Panc1 (cell line): ENCODE measurements around the gene ZNF653. TPM values are rescaled to one million over a fixed set of nuclear protein-coding genes. Genes with fewer than 3 reads are reported as not detected.

Experiments
- ATAC-seq: fragments of 200-7000 bp; cut with Tn5 transposase; 2 replicates; pipeline ENCODE4 v1.9.1; 2020; ENCODE audit warnings: mild to moderate bottlenecking, moderate library complexity
- BruUV-seq: library from RNA; stranded (reverse); fragments of 400-500 nt; replicated peaks from 2 replicates; lab custom pipeline; 2021; lab: Mats Ljungman, UMichigan
- CTCF ChIA-PET: fragments of 300-600 bp; sonication (Branson Sonifier 250); formaldehyde crosslinking; loops from one replicate; lab custom pipeline; 2022; ENCODE audit warnings: antibody characterized with exemption; lab: Charles Lee
- POLR2A ChIA-PET: fragments of 300-600 bp; sonication (Branson Sonifier 250); formaldehyde crosslinking; loops from one replicate; lab custom pipeline; 2022; ENCODE audit warnings: antibody characterized with exemption; lab: Charles Lee
- DNase-seq: peaks from one replicate; pipeline ENCODE4 v3.0.0-alpha.2; 2010; ENCODE audit warnings: low read depth, low spot score
- H3K27ac ChIP-seq: 2 replicates; pipeline ENCODE4 v1.5.1; 2011; ENCODE audit warnings: mild to moderate bottlenecking, low read length, inconsistent platforms
- H3K27me3 ChIP-seq: fragments of 200-500 bp; sonication (Bioruptor generic); 2 replicates; pipeline ENCODE4 v1.6.0; 2014; ENCODE audit warnings: low read length, inconsistent platforms; ENCODE audit not compliant: control insufficient read depth, insufficient read depth
- H3K36me3 ChIP-seq: fragments of 200-500 bp; sonication (Bioruptor generic); 2 replicates; pipeline ENCODE4 v1.5.1; 2014; ENCODE audit warnings: inconsistent platforms, mild to moderate bottlenecking, low read length, moderate library complexity; ENCODE audit not compliant: control insufficient read depth, insufficient read depth
- H3K4me1 ChIP-seq: 2 replicates; pipeline ENCODE4 v1.5.1; 2011; ENCODE audit warnings: inconsistent platforms, mild to moderate bottlenecking, low read length, moderate library complexity; ENCODE audit not compliant: control insufficient read depth, insufficient read depth
- H3K4me3 ChIP-seq, 2 experiments: 2 replicates each; pipeline ENCODE4 v1.5.1; 2011 to 2012; ENCODE audit warnings: low read depth in 2 of 2, low read length in 2 of 2, mild to moderate bottlenecking in 2 of 2, inconsistent platforms in 1 of 2, moderate library complexity in 1 of 2
- H3K9me3 ChIP-seq: fragments of 200-500 bp; sonication (Bioruptor generic); 2 replicates; pipeline ENCODE4 v1.5.1; 2014; ENCODE audit warnings: low read depth, mild to moderate bottlenecking, inconsistent platforms, low read length, moderate library complexity; ENCODE audit not compliant: control insufficient read depth, insufficient read depth
- POLR2AphosphoS5 ChIP-seq: IDR thresholded peaks from 2 replicates; pipeline ENCODE4 v1.6.1; 2012; ENCODE audit warnings: mild to moderate bottlenecking, low read depth, low read length, moderate library complexity
- SIN3A ChIP-seq: IDR thresholded peaks from 2 replicates; pipeline ENCODE4 v1.6.1; 2012; ENCODE audit warnings: low read depth, mild to moderate bottlenecking, low read length, moderate library complexity, borderline replicate concordance; ENCODE audit not compliant: insufficient read depth
- TCF7L2 ChIP-seq: IDR thresholded peaks from 2 replicates; pipeline ENCODE4 v1.6.1; 2011; ENCODE audit warnings: mild to moderate bottlenecking, low read depth, low read length, inconsistent platforms
- in situ Hi-C: cut with HindIII; loops from 2 replicates; pipeline ENCODE4 v1.10.0; 2016; ENCODE audit warnings: low sequenced_read_pairs, low pct_unique_long_range_greater_than_20kb
- intact Hi-C: fragments of 100-400 bp; cut with micrococcal nuclease; formaldehyde crosslinking; loops from one replicate; pipeline ENCODE4 v1.10.0; 2022; ENCODE audit not compliant: unreplicated experiment
- total RNA-seq: library from RNA; stranded (reverse); gene quantifications from one replicate; pipeline ENCODE4 v1.2.1, GENCODE V29; 2021; ENCODE audit not compliant: unreplicated experiment
- TF ChIP-seq, protein P1 (sequence below): fragments of 450-650 bp; IDR thresholded peaks from 2 replicates; pipeline ENCODE4 v1.5.1; 2017; ENCODE audit warnings: mild to moderate bottlenecking
- TF ChIP-seq, protein P2 (sequence below), 2 experiments: IDR thresholded peaks; 2 replicates each; pipeline ENCODE4 v1.6.1; 2011 to 2012; ENCODE audit warnings: low read depth in 2 of 2, control low read depth in 1 of 2, low read length in 1 of 2, mild to moderate bottlenecking in 1 of 2, moderate library complexity in 1 of 2; ENCODE audit not compliant: insufficient read depth in 1 of 2

The ZNF653 gene
- total RNA-seq, 1 experiment from 2014 or later: 10.4 TPM

DNA sequence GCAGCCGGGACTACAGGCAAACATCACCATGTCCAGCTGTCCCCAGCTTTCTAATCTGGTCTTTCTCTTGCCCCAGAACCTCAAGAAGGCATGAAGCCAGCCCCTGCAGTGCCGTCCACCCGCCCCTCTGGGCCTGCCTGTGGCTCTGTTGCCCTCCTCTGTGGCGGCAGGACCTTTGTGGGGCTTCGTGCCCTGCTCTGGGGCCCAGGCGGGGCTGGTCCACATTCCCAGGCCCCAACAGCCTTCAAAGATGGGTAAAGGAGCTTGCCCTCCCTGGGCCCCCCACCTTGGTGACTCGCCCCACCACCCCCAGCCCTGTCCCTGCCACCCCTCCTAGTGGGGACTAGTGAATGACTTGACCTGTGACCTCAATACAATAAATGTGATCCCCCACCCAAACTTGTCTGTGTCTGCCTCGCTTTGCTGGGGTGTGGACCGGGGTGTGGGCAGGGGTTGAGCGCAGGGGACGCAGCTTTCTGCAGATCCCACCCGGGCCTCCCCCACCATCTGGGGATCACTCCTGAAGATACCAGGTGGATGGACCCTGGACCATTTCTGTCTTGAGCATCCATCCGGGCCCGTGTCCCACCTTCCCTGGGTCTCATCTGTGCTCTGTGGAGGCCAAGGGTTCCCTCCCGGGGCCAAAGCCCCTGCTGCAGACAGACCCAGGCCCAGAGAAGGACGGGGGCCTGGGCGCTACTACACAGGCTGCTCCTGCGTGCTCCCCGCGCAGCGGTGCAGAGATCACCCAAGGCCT, 54.9 kb downstream of the ZNF653 start:
- H3K27ac ChIP-seq: no peak overlapping the region
- TF ChIP-seq, protein P1, sequence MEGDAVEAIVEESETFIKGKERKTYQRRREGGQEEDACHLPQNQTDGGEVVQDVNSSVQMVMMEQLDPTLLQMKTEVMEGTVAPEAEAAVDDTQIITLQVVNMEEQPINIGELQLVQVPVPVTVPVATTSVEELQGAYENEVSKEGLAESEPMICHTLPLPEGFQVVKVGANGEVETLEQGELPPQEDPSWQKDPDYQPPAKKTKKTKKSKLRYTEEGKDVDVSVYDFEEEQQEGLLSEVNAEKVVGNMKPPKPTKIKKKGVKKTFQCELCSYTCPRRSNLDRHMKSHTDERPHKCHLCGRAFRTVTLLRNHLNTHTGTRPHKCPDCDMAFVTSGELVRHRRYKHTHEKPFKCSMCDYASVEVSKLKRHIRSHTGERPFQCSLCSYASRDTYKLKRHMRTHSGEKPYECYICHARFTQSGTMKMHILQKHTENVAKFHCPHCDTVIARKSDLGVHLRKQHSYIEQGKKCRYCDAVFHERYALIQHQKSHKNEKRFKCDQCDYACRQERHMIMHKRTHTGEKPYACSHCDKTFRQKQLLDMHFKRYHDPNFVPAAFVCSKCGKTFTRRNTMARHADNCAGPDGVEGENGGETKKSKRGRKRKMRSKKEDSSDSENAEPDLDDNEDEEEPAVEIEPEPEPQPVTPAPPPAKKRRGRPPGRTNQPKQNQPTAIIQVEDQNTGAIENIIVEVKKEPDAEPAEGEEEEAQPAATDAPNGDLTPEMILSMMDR: no peak
- TF ChIP-seq TCF7L2 (no peak), SIN3A (no peak)
- TF ChIP-seq, protein P2, sequence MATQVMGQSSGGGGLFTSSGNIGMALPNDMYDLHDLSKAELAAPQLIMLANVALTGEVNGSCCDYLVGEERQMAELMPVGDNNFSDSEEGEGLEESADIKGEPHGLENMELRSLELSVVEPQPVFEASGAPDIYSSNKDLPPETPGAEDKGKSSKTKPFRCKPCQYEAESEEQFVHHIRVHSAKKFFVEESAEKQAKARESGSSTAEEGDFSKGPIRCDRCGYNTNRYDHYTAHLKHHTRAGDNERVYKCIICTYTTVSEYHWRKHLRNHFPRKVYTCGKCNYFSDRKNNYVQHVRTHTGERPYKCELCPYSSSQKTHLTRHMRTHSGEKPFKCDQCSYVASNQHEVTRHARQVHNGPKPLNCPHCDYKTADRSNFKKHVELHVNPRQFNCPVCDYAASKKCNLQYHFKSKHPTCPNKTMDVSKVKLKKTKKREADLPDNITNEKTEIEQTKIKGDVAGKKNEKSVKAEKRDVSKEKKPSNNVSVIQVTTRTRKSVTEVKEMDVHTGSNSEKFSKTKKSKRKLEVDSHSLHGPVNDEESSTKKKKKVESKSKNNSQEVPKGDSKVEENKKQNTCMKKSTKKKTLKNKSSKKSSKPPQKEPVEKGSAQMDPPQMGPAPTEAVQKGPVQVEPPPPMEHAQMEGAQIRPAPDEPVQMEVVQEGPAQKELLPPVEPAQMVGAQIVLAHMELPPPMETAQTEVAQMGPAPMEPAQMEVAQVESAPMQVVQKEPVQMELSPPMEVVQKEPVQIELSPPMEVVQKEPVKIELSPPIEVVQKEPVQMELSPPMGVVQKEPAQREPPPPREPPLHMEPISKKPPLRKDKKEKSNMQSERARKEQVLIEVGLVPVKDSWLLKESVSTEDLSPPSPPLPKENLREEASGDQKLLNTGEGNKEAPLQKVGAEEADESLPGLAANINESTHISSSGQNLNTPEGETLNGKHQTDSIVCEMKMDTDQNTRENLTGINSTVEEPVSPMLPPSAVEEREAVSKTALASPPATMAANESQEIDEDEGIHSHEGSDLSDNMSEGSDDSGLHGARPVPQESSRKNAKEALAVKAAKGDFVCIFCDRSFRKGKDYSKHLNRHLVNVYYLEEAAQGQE (IDR thresholded peaks at IDR 0.05; ENCODE audit: insufficient read depth in 1 of 2, low read depth in 2 of 2, low read length in 1 of 2): no peak
- no peak overlapping the region for H3K4me3 ChIP-seq
- no peak for ATAC-seq
- no peak for DNase-seq
- H3K27me3 ChIP-seq: no peaks in the 10 kb centered on the region
- in situ Hi-C loops (no loop called here), intact Hi-C loops (no loop called here)
- ChIA-PET POLR2A (no interaction called here), CTCF (interaction anchor here (0.6 to 1.1 kb wide), 2 partner anchors 70 to 104 kb away, joined by 3 to 4 read pairs; partner anchors contain the start of gene CCDC159)
- no TSS peak for BruUV-seq
- no peaks in the 10 kb centered on the region for H3K9me3 ChIP-seq
- H3K36me3 ChIP-seq: no peaks in the 10 kb centered on the region; the same call in 1 of the 2 replicates
- H3K4me1 ChIP-seq: no peaks in the 10 kb centered on the region

DNA sequence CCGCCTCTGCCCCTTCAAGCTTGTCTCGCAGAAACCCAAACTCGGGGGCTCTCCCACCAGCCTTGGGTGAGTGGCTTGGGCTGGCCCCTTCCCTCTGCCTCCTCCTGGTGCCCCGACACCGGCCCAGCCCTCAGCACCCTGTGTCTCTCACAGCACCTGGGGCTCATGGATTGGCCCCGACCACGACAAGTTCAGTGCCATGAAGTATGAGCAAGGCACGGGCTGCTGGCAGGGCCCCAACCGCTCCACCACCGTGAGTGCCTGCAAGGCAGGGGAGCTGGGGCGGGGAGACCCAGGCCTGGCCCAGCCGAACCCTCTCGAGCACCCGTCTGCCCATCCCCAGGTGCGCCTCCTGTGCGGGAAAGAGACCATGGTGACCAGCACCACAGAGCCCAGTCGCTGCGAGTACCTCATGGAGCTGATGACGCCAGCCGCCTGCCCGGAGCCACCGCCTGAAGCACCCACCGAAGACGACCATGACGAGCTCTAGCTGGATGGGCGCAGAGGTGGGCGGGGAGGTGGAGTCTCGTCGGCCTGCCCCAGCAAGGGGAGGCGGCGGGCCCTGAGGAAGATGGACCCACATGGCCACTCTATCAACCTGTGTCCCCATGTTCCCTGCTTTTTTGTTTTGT, 56.6 kb downstream of the ZNF653 start:
- no peaks in the 10 kb centered on the region; the same call in 1 of the 2 replicates for H3K36me3 ChIP-seq
- BruUV-seq: no TSS peak

More for the DNA sequence above, 56.6 kb downstream of the ZNF653 start:
- TF ChIP-seq, protein P1: no peak
- TF ChIP-seq, protein P2 (IDR thresholded peaks at IDR 0.05; ENCODE audit: insufficient read depth in 1 of 2, low read depth in 2 of 2, low read length in 1 of 2): no peak
- TF ChIP-seq POLR2AphosphoS5 (no peak), SIN3A (no peak), TCF7L2 (no peak)
- H3K27me3 ChIP-seq: no peaks in the 10 kb centered on the region
- intact Hi-C loops (no loop called here), in situ Hi-C loops (no loop called here)
- ATAC-seq (no peak), DNase-seq (no peak)
- H3K4me1 ChIP-seq: no peaks in the 10 kb centered on the region
- H3K9me3 ChIP-seq: no peaks in the 10 kb centered on the region
- POLR2A ChIA-PET: no interaction called here
- no peak overlapping the region for H3K27ac ChIP-seq
- CTCF ChIA-PET: interaction anchor here (0.6 kb wide), 1 partner anchor 105 kb away, joined by 9 read pairs; no protein-coding TSS in a partner anchor
- H3K4me3 ChIP-seq: no peak overlapping the region
